Endothelial cell of umbilical vein (primary cell): Measurements from ENCODE around the gene SERTAD4. TPM values are rescaled to one million over a fixed set of nuclear protein-coding genes. Genes with fewer than 3 reads are reported as not detected.

Source experiments
- BruUV-seq: library from RNA; stranded (reverse); fragments of 400-500 nt; replicated peaks from 2 replicates; lab custom pipeline; 2021; lab: Mats Ljungman, UMichigan
- CTCF ChIA-PET: fragments of 300-600, 350-600 bp; sonication (Branson Sonifier 250); formaldehyde crosslinking; loops from one replicate; lab custom pipeline; 2021; ENCODE audit warnings: antibody characterized with exemption, inconsistent platforms; lab: Charles Lee
- POLR2A ChIA-PET: fragments of 300-600, 350-600 bp; sonication (Branson Sonifier 250); formaldehyde crosslinking; loops from one replicate; lab custom pipeline; 2021; ENCODE audit warnings: antibody characterized with exemption, inconsistent platforms; lab: Charles Lee
- DNase-seq: peaks from one replicate; pipeline ENCODE4 v3.0.0-alpha.2; 2011; ENCODE audit warnings: low read depth, low spot score
- FAIRE-seq: peaks from 2 replicates; lab custom pipeline; 2011; peaks lifted over from hg19 to GRCh38; lab: Jason Lieb, UNC
- H2AFZ ChIP-seq: 2 replicates; pipeline ENCODE4 v1.6.0; 2012; ENCODE audit warnings: low read depth, low read length, control low read depth, inconsistent platforms
- H3K27ac ChIP-seq: 2 replicates; pipeline ENCODE4 v1.5.1; 2011; ENCODE audit warnings: low read depth, mild to moderate bottlenecking, control low read depth, low read length, moderate library complexity; ENCODE audit not compliant: insufficient read depth
- H3K27me3 ChIP-seq, 2 experiments: 2 replicates each; pipeline versions ENCODE4 v1.6.0 to v1.6.1; 2011; ENCODE audit warnings: low read length in 2 of 2, mixed read lengths in 1 of 2; ENCODE audit not compliant: control insufficient read depth in 2 of 2, insufficient read depth in 2 of 2
- H3K36me3 ChIP-seq, 2 experiments: 2 replicates in 1 of 2; 3 replicates in 1 of 2; pipeline ENCODE4 v1.5.1; 2011; ENCODE audit warnings: low read length in 2 of 2, mild to moderate bottlenecking in 1 of 2, moderate library complexity in 1 of 2; ENCODE audit not compliant: control insufficient read depth in 2 of 2, insufficient read depth in 2 of 2; ENCODE audit errors: extremely low read depth in 1 of 2
- H3K4me1 ChIP-seq: 3 replicates; pipeline ENCODE4 v1.5.1; 2011; ENCODE audit warnings: mild to moderate bottlenecking, low read length; ENCODE audit not compliant: control insufficient read depth, insufficient read depth; ENCODE audit errors: extremely low read depth
- H3K4me2 ChIP-seq: 2 replicates; pipeline ENCODE4 v1.6.1; 2011; ENCODE audit warnings: low read length, control low read depth, mixed read lengths; ENCODE audit not compliant: insufficient read depth
- H3K4me3 ChIP-seq, 3 experiments: fragments of 200-600 bp in 1 of 3; sonication (generic), shearing (Covaris generic) in 1 of 3; replicated peaks in 1 of 3; 2 replicates each; pipeline ENCODE4 v1.5.1; 2011 to 2016; ENCODE audit warnings: control low read depth in 3 of 3, low read length in 3 of 3, mild to moderate bottlenecking in 2 of 3, inconsistent platforms in 1 of 3, low read depth in 1 of 3, moderate library complexity in 1 of 3; ENCODE audit not compliant: insufficient read depth in 1 of 3
- H3K79me2 ChIP-seq: 2 replicates; pipeline ENCODE4 v1.6.0; 2012; ENCODE audit warnings: low read length, inconsistent platforms; ENCODE audit not compliant: control insufficient read depth, insufficient read depth
- H3K9ac ChIP-seq: replicated peaks from 2 replicates; pipeline ENCODE3; 2011; ENCODE audit warnings: low read length, control low read depth; ENCODE audit not compliant: insufficient read depth; ENCODE audit errors: extremely low read depth
- H3K9me1 ChIP-seq: replicated peaks from 3 replicates; pipeline ENCODE4 v1.6.0; 2011; ENCODE audit warnings: mild to moderate bottlenecking, low read length; ENCODE audit not compliant: control insufficient read depth, insufficient read depth; ENCODE audit errors: extremely low read depth
- H3K9me3 ChIP-seq: replicated peaks from 2 replicates; pipeline ENCODE4 v1.5.1; 2012; ENCODE audit warnings: low read length, inconsistent platforms; ENCODE audit not compliant: control insufficient read depth, insufficient read depth
- H4K20me1 ChIP-seq: replicated peaks from 2 replicates; pipeline ENCODE3; 2011; ENCODE audit warnings: mild to moderate bottlenecking, low read length; ENCODE audit not compliant: control insufficient read depth, insufficient read depth; ENCODE audit errors: extremely low read depth
- EZH2 ChIP-seq: IDR thresholded peaks from 2 replicates; pipeline ENCODE4 v1.6.1; 2012; ENCODE audit warnings: borderline replicate concordance, low read depth, mild to moderate bottlenecking, moderate library complexity, low read length, inconsistent platforms; ENCODE audit not compliant: severe bottlenecking
- FOS ChIP-seq: IDR thresholded peaks from 2 replicates; pipeline ENCODE4 v1.6.1; 2011; ENCODE audit warnings: mild to moderate bottlenecking, low read length, moderate library complexity, borderline replicate concordance; ENCODE audit not compliant: insufficient read depth
- GATA2 ChIP-seq: IDR thresholded peaks from 2 replicates; pipeline ENCODE4 v1.7.0; 2011; ENCODE audit warnings: low read depth, mild to moderate bottlenecking, moderate library complexity, mixed read lengths, low read length; ENCODE audit not compliant: insufficient read length, insufficient read depth
- JUN ChIP-seq: IDR thresholded peaks from 2 replicates; pipeline ENCODE4 v1.6.1; 2011; ENCODE audit warnings: borderline replicate concordance, low read depth; ENCODE audit not compliant: insufficient read length, insufficient read depth
- MYC ChIP-seq: IDR thresholded peaks from one replicate; pipeline ENCODE4 v1.6.1; 2011; ENCODE audit warnings: mild to moderate bottlenecking, low read depth, low read length
- POLR2A ChIP-seq: IDR thresholded peaks from 2 replicates; pipeline ENCODE4 v1.6.1; 2012; ENCODE audit warnings: low read depth, mild to moderate bottlenecking, control low read depth, low read length
- POLR2AphosphoS5 ChIP-seq: IDR thresholded peaks from 2 replicates; pipeline ENCODE4 v1.6.1; 2012; ENCODE audit warnings: low read depth, mild to moderate bottlenecking, control low read depth, low read length, moderate library complexity; ENCODE audit not compliant: insufficient read depth
- dilution Hi-C: fragments of 300-500 bp; cut with MboI; formaldehyde crosslinking; loops from one replicate; pipeline ENCODE4 v1.15.0; 2019; ENCODE audit warnings: low sequenced_read_pairs; ENCODE audit not compliant: extremely low pct_ligation_motif_present
- intact Hi-C: fragments of 100-400 bp; cut with micrococcal nuclease; formaldehyde crosslinking; loops from one replicate; pipeline ENCODE4 v1.10.0; 2022
- polyA plus RNA-seq, 4 experiments: library from polyadenylated mRNA; depleted of rRNA in 3 of 4; stranded (reverse) in 3 of 4; unstranded in 1 of 4; fragments of >200 nt; gene quantifications; 2 replicates each; pipeline versions ENCODE4 v1.2.1 to v1.2.3, GENCODE V29; 2011 to 2012; ENCODE audit warnings: missing spikeins in 1 of 4
- total RNA-seq: library from RNA; stranded (reverse); gene quantifications from 2 replicates; pipeline ENCODE4 v1.2.3, GENCODE V29; 2021
- TF ChIP-seq, protein P1 (sequence below): IDR thresholded peaks from 2 replicates; pipeline ENCODE4 v1.6.1; 2011; ENCODE audit not compliant: insufficient read depth, insufficient read length
- TF ChIP-seq, protein P2 (sequence below), 2 donors: IDR thresholded peaks; 1 replicate in 1 of 2; 2 replicates in 1 of 2; pipeline ENCODE4 v1.5.1; 2011; ENCODE audit warnings: low read length in 2 of 2, mild to moderate bottlenecking in 2 of 2, moderate library complexity in 2 of 2, control low read depth in 1 of 2, inconsistent platforms in 1 of 2, low read depth in 1 of 2; ENCODE audit not compliant: insufficient read depth in 1 of 2; ENCODE audit errors: extremely low read depth in 1 of 2

SERTAD4 gene
- total and polyA plus RNA-seq, 2 donors (not counting 3 experiments of a cell fraction or from before 2014, with no cell fraction given) = 4.0 to 11.3 TPM

DNA sequence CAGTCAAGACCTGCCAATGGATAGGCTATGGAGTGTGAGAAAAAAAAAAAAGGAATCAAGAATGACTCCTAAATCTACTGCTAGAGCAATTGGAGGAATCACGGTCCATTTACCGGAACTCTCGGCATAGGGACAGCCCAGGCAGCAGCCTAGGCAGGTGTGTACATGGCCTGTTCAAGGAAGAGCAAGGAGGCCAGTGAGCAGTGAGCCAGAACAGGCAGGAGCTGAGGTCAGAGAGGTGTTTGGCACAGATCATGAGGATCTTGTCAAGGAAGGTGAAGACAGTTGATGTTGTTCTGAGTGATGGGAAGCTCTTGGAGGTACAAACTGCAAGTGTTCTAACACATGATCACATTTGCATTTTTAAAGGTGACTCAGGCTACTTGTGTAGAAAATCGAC lies 55.5 kb downstream of the SERTAD4 start:
- ChIA-PET CTCF (no interaction called here), POLR2A (interaction anchor here (0.9 kb wide), 1 partner anchor 25 kb away, joined by 3 read pairs; no protein-coding TSS in a partner anchor)
- intact Hi-C loops (no loop called here), dilution Hi-C loops (no loop called here)
- H3K4me3 ChIP-seq = no peak overlapping the region
- no peak overlapping the region for H3K27ac ChIP-seq
- H3K4me2 ChIP-seq = no peak overlapping the region
- BruUV-seq = no TSS peak
- no peaks in the 10 kb centered on the region for H3K4me1 ChIP-seq
- H3K9ac ChIP-seq = no peak overlapping the region
- H3K36me3 ChIP-seq = no peaks in the 10 kb centered on the region
- no peaks in the 10 kb centered on the region for H3K9me3 ChIP-seq
- FAIRE-seq (no peak), DNase-seq (no peak)
- TF ChIP-seq FOS (no peak), EZH2 (no peak), POLR2AphosphoS5 (no peak), POLR2A (no peak), JUN (no peak), GATA2 (no peak), MYC (no peak)
- TF ChIP-seq, protein P1, sequence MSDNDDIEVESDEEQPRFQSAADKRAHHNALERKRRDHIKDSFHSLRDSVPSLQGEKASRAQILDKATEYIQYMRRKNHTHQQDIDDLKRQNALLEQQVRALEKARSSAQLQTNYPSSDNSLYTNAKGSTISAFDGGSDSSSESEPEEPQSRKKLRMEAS = no peak
- TF ChIP-seq, protein P2, sequence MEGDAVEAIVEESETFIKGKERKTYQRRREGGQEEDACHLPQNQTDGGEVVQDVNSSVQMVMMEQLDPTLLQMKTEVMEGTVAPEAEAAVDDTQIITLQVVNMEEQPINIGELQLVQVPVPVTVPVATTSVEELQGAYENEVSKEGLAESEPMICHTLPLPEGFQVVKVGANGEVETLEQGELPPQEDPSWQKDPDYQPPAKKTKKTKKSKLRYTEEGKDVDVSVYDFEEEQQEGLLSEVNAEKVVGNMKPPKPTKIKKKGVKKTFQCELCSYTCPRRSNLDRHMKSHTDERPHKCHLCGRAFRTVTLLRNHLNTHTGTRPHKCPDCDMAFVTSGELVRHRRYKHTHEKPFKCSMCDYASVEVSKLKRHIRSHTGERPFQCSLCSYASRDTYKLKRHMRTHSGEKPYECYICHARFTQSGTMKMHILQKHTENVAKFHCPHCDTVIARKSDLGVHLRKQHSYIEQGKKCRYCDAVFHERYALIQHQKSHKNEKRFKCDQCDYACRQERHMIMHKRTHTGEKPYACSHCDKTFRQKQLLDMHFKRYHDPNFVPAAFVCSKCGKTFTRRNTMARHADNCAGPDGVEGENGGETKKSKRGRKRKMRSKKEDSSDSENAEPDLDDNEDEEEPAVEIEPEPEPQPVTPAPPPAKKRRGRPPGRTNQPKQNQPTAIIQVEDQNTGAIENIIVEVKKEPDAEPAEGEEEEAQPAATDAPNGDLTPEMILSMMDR (IDR thresholded peaks at IDR 0.05; ENCODE audit: extremely low read depth in 1 of 2, insufficient read depth in 1 of 2, low read depth in 1 of 2, low read length in 2 of 2) = no peak
- no peaks in the 10 kb centered on the region for H4K20me1 ChIP-seq
- H3K79me2 ChIP-seq = no peaks in the 10 kb centered on the region
- H3K9me1 ChIP-seq = no peaks in the 10 kb centered on the region
- H3K27me3 ChIP-seq = peaks cover 20 to 21% of the 10 kb centered on the region in 2 experiments
- no peak overlapping the region for H2AFZ ChIP-seq
